K562 (cell line): ENCODE data around the gene COL4A2. TPM values are rescaled to one million over a fixed set of nuclear protein-coding genes. Genes with fewer than 3 reads are reported as not detected.

Source experiments
- AFF1 ChIP-seq, 2 experiments: fragments of 450-650 bp; IDR thresholded peaks; 2 replicates each; pipeline ENCODE4 v1.6.1; 2018; ENCODE audit warnings: mild to moderate bottlenecking in 2 of 2, low read depth in 1 of 2; ENCODE audit not compliant: partially characterized antibody in 2 of 2
- ARID2 ChIP-seq: fragments of 450-650 bp; IDR thresholded peaks from 2 replicates; pipeline ENCODE4 v1.6.1; 2017; ENCODE audit warnings: antibody characterized with exemption, mild to moderate bottlenecking
- ARID4B ChIP-seq: sonication (generic); formaldehyde crosslinking; IDR thresholded peaks from 2 replicates; pipeline ENCODE4 v1.8.0; 2022; ENCODE audit warnings: mild to moderate bottlenecking, missing genetic modification reagents
- BACH1 ChIP-seq: fragments of 200-800 bp; sonication (Bioruptor generic); IDR thresholded peaks from 2 replicates; pipeline ENCODE4 v1.6.1; 2016; ENCODE audit warnings: missing genetic modification characterization, missing compliant biosample characterization
- CREBBP ChIP-seq: IDR thresholded peaks from one replicate; pipeline ENCODE4 v1.6.1; 2012; ENCODE audit warnings: low read depth, mild to moderate bottlenecking, control low read depth, inconsistent platforms, low read length
- FOXA3 ChIP-seq, 2 experiments: fragments of 450-650 bp in 1 of 2; sonication (generic) in 1 of 2; formaldehyde crosslinking; IDR thresholded peaks in 1 of 2; conservative IDR thresholded peaks in 1 of 2; 2 replicates each; pipeline versions ENCODE4 v1.4.0 to v1.8.0; 2020 to 2022; ENCODE audit warnings: mild to moderate bottlenecking in 2 of 2, missing genetic modification reagents in 1 of 2
- FOXP4 ChIP-seq: sonication (generic); formaldehyde crosslinking; IDR thresholded peaks from 2 replicates; pipeline ENCODE4 v1.8.0; 2022; ENCODE audit warnings: mild to moderate bottlenecking, missing genetic modification reagents, borderline replicate concordance
- HCFC1 ChIP-seq: IDR thresholded peaks from 2 replicates; pipeline ENCODE4 v1.6.1; 2012; ENCODE audit warnings: low read depth, low read length, improper control_type of control experiment
- MEIS2 ChIP-seq: fragments of 450-650 bp; IDR thresholded peaks from 2 replicates; pipeline ENCODE4 v1.6.1; 2014; ENCODE audit warnings: mild to moderate bottlenecking; ENCODE audit not compliant: partially characterized antibody
- NFXL1 ChIP-seq: fragments of 450-650 bp; formaldehyde crosslinking; IDR thresholded peaks from 2 replicates; pipeline ENCODE4 v1.4.0; 2021; ENCODE audit warnings: mild to moderate bottlenecking
- RBFOX2 ChIP-seq: fragments of 200-400 bp; formaldehyde crosslinking; IDR thresholded peaks from 2 replicates; pipeline ENCODE4 v1.6.1; 2017; ENCODE audit warnings: low read depth, mild to moderate bottlenecking, low read length, moderate library complexity
- RHOXF2B ChIP-seq: fragments of 250-450 bp; sonication (Bioruptor Pico); conservative IDR thresholded peaks from 2 replicates; pipeline ENCODE4 v1.5.1; 2021
- TSC22D4 ChIP-seq: fragments of 450-650 bp; IDR thresholded peaks from 2 replicates; pipeline ENCODE4 v1.6.1; 2016; ENCODE audit warnings: missing genetic modification characterization, missing biosample characterization, control low read depth
- USF1 ChIP-seq: sonication (generic); formaldehyde crosslinking; IDR thresholded peaks from 2 replicates; pipeline ENCODE4 v1.9.0; 2022; ENCODE audit warnings: mild to moderate bottlenecking, missing genetic modification reagents
- ZNF583 ChIP-seq: fragments of 250-450 bp; sonication (Bioruptor Pico); IDR thresholded peaks from 2 replicates; pipeline ENCODE4 v1.4.0; 2020
- polyA plus RNA-seq, 8 experiments: library from polyadenylated mRNA; depleted of rRNA in 4 of 8; stranded (reverse) in 5 of 8; unstranded in 3 of 8; fragments of >200 nt; fragmentation: Nextera tagmentation in 2 of 8; fragmentation: Illumina TruSeq in 1 of 8; extraction: Ambion mirVana in 2 of 8; extraction: Trizol in 1 of 8; gene quantifications; 2 replicates each; pipeline versions ENCODE4 v1.2.1 to v1.2.3, GENCODE V29; 2011 to 2014; ENCODE audit warnings: inconsistent platforms in 1 of 8, missing spikeins in 1 of 8
- total RNA-seq, 7 experiments: library from RNA; depleted of rRNA in 6 of 7; stranded (reverse); fragments of >200 nt in 6 of 7; fragmentation: Illumina TruSeq in 2 of 7; extraction: Trizol in 2 of 7; gene quantifications; 2 replicates each; pipeline versions ENCODE4 v1.2.1 to v1.2.3, GENCODE V29; 2011 to 2021; ENCODE audit warnings: low replicate concordance in 1 of 7

Gene COL4A2
- total and polyA plus RNA-seq, 9 of the 15 experiments (the other 6 are each of a cell fraction or from before 2014, with no cell fraction given): 0.13 to 15.2 (median 8.1) TPM

GRCh38 chr13:110509971-110510786 lies 203.1 kb downstream of the COL4A2 start (continued):
- peak; percentile 34 for TF ChIP-seq USF1
- peak; percentile 44; the same call in 1 of the 2 replicates for TF ChIP-seq ZNF583 (CRISPR knock-in tag)
- TF ChIP-seq ARID2: peak; percentile 96
- peak in 1 of 2 experiments; percentile 73 for TF ChIP-seq AFF1 (IDR thresholded peaks at IDR 0.05; ENCODE audit: low read depth in 1 of 2, partially characterized antibody in 2 of 2)
- TF ChIP-seq FOXP4 (CRISPR knock-in tag): 0 out of 2 replicates have a peak, but pooled peaks have one; percentile 42
- no peak for TF ChIP-seq TSC22D4
- TF ChIP-seq ARID4B (CRISPR knock-in tag): no peak
- TF ChIP-seq NFXL1 (CRISPR knock-in tag): no peak
- TF ChIP-seq HCFC1: no peak
- TF ChIP-seq FOXA3 (CRISPR knock-in tag; conservative IDR thresholded peaks at IDR 0.05 in 1 of 2, IDR thresholded peaks at IDR 0.05 in 1 of 2): peak in 1 of 2 experiments; percentile 66; a peak in 1 of 4 replicates
- no peak for TF ChIP-seq MEIS2
- TF ChIP-seq BACH1 (tag): no peak
- no peak for TF ChIP-seq RHOXF2B
- TF ChIP-seq CREBBP: no peak
- peak; percentile 33; the same call in 1 of the 2 replicates for TF ChIP-seq RBFOX2
